Renal pelvis (tissue), 4 donors: ENCODE measurements around the gene SPSB3. TPM values are rescaled to one million over a fixed set of nuclear protein-coding genes. Genes with fewer than 3 reads are reported as not detected.

Experiments
- DNase-seq: peaks from one replicate; pipeline ENCODE4 v3.0.0-alpha.2; 2013
- polyA plus RNA-seq, 3 donors: library from polyadenylated mRNA; unstranded; fragments of 120-200 nt; gene quantifications; one replicate each; pipeline ENCODE4 v1.2.1, GENCODE V29; 2013; ENCODE audit not compliant: insufficient read length in 3 of 3

SPSB3 gene
- polyA plus RNA-seq, 3 donors, result 45.1 to 53.2 (median 52.4) TPM

DNA sequence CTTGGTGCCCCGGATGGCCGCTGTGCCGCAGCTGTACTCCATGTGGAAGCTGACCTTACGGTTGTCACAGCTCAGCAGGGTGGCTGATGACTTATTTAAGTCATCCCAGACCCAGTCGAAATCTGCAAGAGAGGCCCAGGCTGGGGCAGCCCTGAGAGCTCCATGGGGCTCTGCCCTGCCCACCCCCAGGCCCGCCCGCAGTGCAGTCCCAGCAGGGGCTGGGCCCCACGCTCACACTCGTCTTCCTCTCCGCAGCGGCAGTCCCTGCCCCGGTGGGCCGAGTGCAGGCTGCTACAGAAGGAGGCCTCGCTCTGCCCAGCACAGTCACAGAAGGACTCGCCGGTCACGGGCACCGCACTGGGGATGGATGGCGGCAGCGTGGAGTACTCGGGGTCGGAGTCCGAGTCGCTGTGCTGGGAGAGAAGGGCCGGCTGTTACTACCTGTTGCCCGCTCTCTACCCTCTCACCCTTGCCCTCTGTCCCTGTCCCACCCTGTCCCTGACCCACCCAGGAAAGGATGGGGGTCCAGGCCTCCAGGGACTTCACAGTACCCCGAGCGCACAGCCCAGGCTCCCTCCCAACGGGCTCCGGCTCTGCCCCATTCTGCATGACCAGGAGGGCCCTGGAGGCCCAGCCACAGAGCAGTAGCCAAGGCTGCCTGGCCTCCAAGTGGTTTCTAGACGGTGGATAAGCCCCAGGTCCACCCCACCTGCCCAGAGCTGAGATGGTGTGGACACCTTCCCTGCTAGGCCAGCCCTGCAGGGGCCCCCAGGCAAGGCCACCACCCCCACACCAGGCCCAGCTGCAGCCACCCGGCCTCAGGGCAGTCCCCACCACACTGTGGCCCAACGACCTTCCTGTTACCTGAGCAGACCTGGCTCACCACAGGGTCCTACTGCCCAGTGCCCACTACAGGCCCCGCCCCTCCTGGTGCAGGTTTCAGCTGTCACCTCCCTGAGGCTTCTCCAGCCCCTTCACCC, 3.9 kb downstream of the SPSB3 start:
- DNase-seq, result no peak

- DNase-seq, result no peak
These were observed 4.8 kb downstream of the SPSB3 start for GRCh38 chr16:1777375-1778199.

DNA sequence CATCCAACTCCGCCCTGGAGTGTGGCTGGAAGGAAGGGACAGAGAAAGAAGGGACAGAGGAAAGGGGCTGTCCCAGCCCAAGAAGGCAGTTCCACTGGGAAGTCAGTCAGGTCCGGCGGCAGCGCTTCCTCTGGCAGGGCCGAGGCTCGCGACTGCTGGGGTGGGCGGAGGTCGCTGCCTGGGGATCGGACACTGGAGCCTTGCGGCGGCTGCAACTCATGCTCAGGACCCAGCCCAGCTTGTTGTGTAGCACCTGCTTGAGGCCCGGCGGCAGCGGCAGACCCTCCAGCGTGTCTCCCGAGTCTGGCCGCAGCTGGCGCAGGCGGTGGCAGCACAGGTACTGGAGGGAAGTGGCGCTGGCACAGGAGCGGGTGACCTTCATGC, 5.4 kb downstream of the SPSB3 start:
- no peak for DNase-seq

DNA sequence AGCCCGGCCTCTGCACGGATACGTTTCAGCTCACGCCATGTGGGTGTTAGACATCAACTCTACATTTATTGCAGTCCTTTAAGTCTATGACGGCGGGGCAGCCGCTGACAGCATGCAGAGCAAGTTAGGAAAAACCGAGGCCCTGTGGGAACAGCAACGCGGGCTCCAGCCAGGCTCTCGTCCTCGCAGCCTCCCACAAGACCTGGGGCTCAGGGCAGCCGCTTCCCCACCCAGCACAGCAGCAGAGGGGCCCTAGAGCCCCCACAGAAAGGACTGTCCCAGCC, 5.8 kb downstream of the SPSB3 start:
- no peak for DNase-seq

- no peak for DNase-seq
These were observed 6.3 kb downstream of the SPSB3 start for GRCh38 chr16:1775846-1776671.

DNA sequence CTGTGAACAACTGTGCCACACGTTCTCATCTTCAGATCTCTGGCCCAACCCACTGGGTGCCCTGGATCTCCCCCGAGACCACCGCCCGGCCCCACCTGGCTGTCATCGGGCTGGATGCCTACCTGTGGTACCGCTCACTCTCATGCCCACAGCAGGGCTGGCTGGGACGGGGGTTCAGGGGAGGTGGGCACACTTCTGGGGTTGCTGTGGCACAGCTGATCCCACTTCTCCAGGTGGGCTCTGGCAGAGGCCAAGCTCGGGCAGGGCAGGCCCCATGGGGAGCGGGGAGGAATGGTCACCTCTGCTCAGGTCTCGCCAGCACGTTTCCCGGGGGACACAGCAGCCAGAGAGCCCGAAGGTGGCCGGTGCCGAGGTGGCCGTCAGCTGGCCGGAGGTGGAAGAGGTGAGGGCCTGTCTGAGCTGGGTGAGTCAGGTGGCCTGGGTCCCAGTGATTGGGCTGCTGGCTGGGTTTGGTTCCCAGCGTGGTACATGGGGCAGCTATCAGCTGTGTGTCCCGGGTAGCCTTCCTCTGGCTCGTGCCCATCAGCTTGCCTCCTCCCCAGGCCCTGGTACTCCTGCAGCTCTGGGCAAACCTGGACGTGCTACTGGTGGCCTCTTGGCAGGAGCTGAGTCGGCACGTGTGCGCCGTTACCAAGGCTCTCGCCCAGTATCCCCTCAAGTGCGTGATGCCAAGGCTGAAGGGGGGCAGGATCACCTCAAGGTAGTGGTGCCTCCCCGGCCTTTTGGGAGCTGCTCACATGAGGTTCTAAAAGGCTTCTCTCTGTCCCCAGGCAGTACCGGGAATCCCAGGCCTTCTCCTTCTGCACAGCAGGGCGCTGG, 7.1 kb downstream of the SPSB3 start:
- no peak for DNase-seq

DNA sequence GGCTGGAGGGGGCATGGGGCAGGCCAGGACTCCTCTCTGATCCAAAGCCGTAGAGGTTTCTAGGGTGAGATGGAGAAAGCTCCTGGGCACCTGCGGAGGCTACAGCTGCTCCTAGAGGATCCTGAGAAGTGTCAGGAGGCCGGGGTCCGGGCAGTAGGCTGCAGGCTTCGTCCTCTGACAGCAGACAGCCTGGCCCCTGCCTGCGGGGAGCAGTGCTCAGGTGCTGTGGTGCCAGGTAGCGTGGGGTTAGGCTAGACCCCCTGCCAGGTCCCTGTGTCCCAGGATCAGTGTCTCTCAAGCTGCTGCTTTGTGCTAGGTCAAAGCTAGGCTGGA, 8.0 kb downstream of the SPSB3 start:
- DNase-seq, result no peak

DNA sequence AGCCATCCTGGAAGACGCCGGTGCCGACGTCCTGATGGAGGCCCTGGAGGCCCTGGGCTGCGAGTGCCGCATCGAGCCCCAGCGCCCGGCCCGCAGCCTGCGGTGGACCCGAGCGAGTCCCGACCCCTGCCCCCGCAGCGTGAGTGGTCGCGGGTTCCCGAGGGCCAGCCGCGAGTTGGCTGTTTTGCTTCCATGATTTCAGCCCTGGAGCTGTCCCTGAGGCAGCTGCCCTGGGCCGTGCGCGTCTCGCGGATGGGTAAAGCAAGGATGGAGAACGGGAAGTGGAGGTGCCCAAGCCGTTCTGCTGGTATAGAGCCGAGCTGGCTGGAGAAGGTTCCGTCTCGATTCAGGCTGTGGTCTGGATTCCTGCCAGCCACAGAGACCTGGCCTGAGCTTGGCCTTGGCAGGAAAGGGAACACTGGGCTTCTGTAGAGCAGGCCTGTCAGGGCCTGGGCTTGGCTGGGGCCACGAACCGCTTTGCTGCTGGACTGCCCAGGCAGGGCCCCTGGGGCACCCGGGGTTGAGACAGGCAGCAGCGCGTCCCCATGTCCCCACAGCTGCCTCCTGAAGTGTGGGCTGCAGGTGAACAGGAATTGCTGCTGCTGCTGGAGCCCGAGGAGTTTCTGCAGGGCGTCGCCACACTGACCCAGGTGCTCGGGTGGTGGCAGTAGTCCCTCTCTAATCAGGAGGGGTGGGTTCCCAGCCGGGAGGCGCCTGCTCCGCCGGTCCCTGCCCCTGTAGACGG, 8.5 kb downstream of the SPSB3 start:
- no peak for DNase-seq

- DNase-seq, result peak; percentile 87
These were observed 9.3 kb downstream of the SPSB3 start, which contains the start of gene MRPS34 for GRCh38 chr16:1772908-1773702. Gene MRPS34, minus strand, starts transcription at chr16:1773134. Its CDS starts 15 bp downstream, at chr16:1773119.

GRCh38 chr16:1772362-1772907, 9.9 kb downstream of the SPSB3 start, which contains the start of gene EME2:
Gene EME2, plus strand, starts transcription at chr16:1772810. Its CDS starts 418 bp downstream, at chr16:1773228.
- DNase-seq, result no peak

- no peak for DNase-seq
These were observed 10.5 kb downstream of the SPSB3 start for GRCh38 chr16:1771864-1772361.

- DNase-seq, result no peak
These were observed 11.0 kb downstream of the SPSB3 start, which contains the start of gene NME3 for GRCh38 chr16:1771188-1771863. Gene NME3, minus strand, starts transcription at chr16:1771543. Its CDS starts 9 bp downstream, at chr16:1771534.

- DNase-seq, result no peak
These were observed 11.8 kb downstream of the SPSB3 start for GRCh38 chr16:1770328-1771187.

DNA sequence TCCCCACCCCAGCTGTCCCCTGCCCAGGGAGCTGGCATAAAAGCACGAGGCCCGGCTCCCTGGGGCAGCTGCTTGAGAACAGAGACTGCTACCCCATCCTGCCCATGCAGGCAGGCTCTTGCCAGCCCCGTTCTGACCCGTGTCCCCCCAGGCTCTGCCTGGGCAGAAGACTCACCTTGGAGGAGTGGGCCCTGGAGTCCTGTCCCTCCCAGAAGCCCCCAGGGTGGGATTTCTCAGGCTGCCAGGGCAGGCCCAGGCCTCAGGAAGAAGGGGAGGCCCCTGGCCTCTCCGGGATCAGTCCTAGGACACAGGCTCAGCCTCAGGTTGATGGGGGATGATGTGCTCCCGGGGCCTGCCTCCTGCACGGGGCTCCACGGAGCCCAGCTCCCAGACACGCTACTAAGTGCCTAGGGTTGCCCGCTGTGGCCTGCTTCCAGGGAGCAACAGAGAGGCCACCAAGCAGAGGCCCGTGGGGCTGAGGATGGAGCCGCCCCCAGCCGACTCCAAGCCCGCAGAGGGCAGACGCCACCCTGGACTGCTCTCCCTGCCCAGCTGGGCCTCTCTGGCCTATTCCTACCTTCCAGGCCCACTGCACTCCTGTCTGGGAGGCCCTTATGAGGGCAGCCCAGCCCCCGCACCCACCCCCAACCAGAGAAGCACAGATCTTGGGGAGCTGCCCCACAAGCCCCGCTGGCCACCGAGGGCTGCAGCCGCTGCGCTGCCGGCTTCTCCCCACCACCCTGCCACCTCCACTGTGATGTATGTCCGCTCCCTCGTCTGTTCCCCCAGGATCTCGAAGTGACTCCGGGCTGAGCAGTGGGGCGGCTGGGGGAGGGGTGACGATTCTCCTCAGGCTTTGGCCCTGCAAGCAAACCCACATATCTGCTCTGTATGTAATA, 12.7 kb downstream of the SPSB3 start:
- DNase-seq, result no peak

DNA sequence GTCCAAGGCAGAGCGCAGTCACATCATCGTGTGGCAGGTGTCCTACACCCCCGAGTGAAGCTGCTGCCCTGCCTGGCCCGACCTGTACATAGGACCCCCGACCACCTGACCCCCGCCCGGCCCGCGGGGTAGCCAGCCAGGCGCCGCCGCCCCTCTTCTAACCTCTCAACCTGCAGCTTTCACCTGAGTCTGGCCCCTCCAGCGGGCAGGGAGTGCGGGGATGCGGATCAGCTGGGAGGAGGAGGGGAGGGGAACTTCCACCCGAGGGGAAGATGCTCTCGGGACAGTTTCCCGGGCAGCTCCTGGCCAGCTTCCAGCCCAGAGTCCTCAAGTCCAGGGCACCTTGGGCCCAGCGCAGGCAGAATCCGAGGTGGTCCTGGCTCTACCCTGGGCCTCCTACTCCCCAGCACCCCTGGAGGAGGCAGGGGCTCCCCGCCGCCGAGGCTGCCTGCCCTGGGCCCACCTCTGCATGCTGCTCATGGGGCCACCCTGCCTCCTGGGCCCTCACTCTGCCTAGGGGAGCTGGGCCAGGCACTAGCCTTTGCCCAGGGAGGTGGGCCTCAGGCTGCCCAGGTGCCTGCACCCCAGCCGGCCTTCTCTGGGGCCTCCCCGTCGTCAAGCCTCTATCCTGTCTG, 13.5 kb downstream of the SPSB3 start:
- no peak for DNase-seq
